ENCODE measurements around the gene MS4A12. TPM values are rescaled to one million over a fixed set of nuclear protein-coding genes. Genes with fewer than 3 reads are reported as not detected.

The MS4A12 gene, protein sequence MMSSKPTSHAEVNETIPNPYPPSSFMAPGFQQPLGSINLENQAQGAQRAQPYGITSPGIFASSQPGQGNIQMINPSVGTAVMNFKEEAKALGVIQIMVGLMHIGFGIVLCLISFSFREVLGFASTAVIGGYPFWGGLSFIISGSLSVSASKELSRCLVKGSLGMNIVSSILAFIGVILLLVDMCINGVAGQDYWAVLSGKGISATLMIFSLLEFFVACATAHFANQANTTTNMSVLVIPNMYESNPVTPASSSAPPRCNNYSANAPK
- not detected in 2 replicates for total RNA-seq (2011; cell fraction: chromatin; rRNA removed; ENCODE audit: low replicate concordance)
- not detected in 2 replicates for total RNA-seq (2011; cell fraction: nucleolus; rRNA removed)
- total RNA-seq (2011; cell fraction: nucleoplasm; rRNA removed) = not detected in 2 replicates
- total RNA-seq (2014; rRNA removed) = not detected in 2 replicates
- not detected in 2 replicates for total RNA-seq (2014; rRNA removed; fragmentation: Illumina TruSeq; extraction: Trizol)
- not detected in 2 replicates for total RNA-seq (2015; rRNA removed; fragmentation: Illumina TruSeq; extraction: Trizol)
- total RNA-seq (2021) = not detected in 2 replicates
- polyA plus RNA-seq (2011; rRNA removed) = not detected in 2 replicates
- polyA plus RNA-seq (2011; cell fraction: cytosol; rRNA removed) = not detected in 2 replicates
- not detected in 2 replicates for polyA plus RNA-seq (2011; cell fraction: nucleus; rRNA removed)
- not detected in 2 replicates for polyA plus RNA-seq (2012)
- not detected in 2 replicates for polyA plus RNA-seq (2014; fragmentation: Illumina TruSeq; extraction: Trizol)
- polyA plus RNA-seq (2014; fragmentation: Nextera tagmentation; extraction: Ambion mirVana) = not detected
- not detected in 2 replicates for polyA plus RNA-seq (2014; rRNA removed)
- polyA minus RNA-seq (2011; rRNA and poly(A)+ RNA removed) = not detected in 2 replicates
- polyA minus RNA-seq (2011; cell fraction: cytosol; rRNA and poly(A)+ RNA removed) = not detected in 2 replicates
- not detected in 2 replicates for polyA minus RNA-seq (2011; cell fraction: nucleus; rRNA and poly(A)+ RNA removed)
- not detected for Bru-seq, nascent RNA
- not detected for BruChase-seq, experiment 1, labeled RNA remaining after a 2-hour chase
- not detected for BruChase-seq, experiment 2, labeled RNA remaining after a 6-hour chase
- long read RNA-seq, experiment 1 = 0 reads
- long read RNA-seq, experiment 2 = 0 reads
- long read RNA-seq, experiment 3 = 0 reads

DNA sequence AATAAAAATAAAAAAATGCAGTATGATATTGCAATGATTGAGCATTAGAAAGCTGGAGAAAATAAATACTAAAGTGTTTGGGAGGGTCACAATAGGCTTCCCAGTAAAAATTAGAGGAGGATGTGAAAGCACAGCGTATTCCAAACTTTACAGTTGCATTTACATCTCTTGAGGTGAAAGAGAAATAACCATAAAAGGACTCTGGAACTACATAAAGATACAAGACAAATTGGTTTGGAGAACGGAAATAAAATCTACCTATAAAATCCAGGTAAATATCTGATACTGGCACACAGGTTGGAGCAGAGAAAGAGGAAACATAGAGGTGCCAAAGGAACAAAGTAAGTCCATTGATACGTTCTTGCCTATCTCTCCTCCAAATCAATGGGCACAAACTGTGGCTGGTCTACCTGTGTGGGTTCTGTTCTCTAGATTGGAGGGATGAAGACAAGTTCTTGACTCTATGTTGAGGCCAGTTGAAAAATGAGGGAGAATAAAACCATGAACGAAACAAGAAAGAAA lies at the start of gene MS4A12:
Gene MS4A12 (plus strand): TSS at position 291 of the 522 bp plus-strand sequence. CDS start 4,541 bp downstream, outside the sequence.
- ChIA-PET CTCF (ENCODE audit: low intra/inter-chr PET ratio) (no interaction called here), POLR2A (no interaction called here)
- in situ Hi-C loops (cut with MboI) = no loop called here
- no peaks in the 10 kb centered on the region for H3K4me1 ChIP-seq (replicated peaks in 1 of 2; ENCODE audit: control insufficient read depth in 2 of 2, insufficient read depth in 2 of 2, low read length in 2 of 2)
- ATAC-seq (no peak), DNase-seq (ENCODE audit: extremely low read depth in 1 of 4, low spot score in 3 of 4) (no peak), FAIRE-seq (no peak)
- WGBS (ENCODE audit: insufficient coverage, low coverage, missing lambda C conversion rate) = 2% methylated on average over 4 of the region's 4 CpGs
- H3K36me3 ChIP-seq (ENCODE audit: control insufficient read depth, insufficient read depth, low read length) = no peaks in the 10 kb centered on the region
- TF ChIP-seq CBFA2T2 (conservative IDR thresholded peaks at IDR 0.05) (no peak), SLC30A9 (CRISPR knock-in tag; IDR thresholded peaks at IDR 0.05) (no peak), ZNF239 (CRISPR knock-in tag; IDR thresholded peaks at IDR 0.05) (no peak), ZNF77 (CRISPR knock-in tag; IDR thresholded peaks at IDR 0.05) (no peak), ZKSCAN1 (IDR thresholded peaks at IDR 0.05; ENCODE audit: low read depth, low read length) (no peak), NEUROD1 (IDR thresholded peaks at IDR 0.05; ENCODE audit: borderline replicate concordance, low read depth, low read length, partially characterized antibody) (no peak), NR2C1 (IDR thresholded peaks at IDR 0.05) (no peak), NR2C1 (tag; IDR thresholded peaks at IDR 0.05) (no peak), KDM5B (IDR thresholded peaks at IDR 0.05; ENCODE audit: insufficient replicate concordance, low read depth, low read length) (no peak), CSDE1 (IDR thresholded peaks at IDR 0.05) (no peak), ZFPM2 (CRISPR knock-in tag; IDR thresholded peaks at IDR 0.05) (no peak), BHLHE40 (IDR thresholded peaks at IDR 0.05; ENCODE audit: low read length) (no peak), ZNF707 (CRISPR knock-in tag; conservative IDR thresholded peaks at IDR 0.05) (no peak), ZFX (CRISPR knock-in tag; IDR thresholded peaks at IDR 0.05) (no peak)
- TF ChIP-seq, protein P1, sequence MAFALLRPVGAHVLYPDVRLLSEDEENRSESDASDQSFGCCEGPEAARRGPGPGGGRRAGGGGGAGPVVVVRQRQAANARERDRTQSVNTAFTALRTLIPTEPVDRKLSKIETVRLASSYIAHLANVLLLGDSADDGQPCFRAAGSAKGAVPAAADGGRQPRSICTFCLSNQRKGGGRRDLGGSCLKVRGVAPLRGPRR (CRISPR knock-in tag; IDR thresholded peaks at IDR 0.05) = no peak
- no TSS peak for BruUV-seq (replicated peaks)
- no peaks in the 10 kb centered on the region for H3K9me3 ChIP-seq (replicated peaks; ENCODE audit: control insufficient read depth, insufficient read depth, low read depth, low read length)
- no peaks in the 10 kb centered on the region for H3K79me2 ChIP-seq (ENCODE audit: control insufficient read depth, insufficient read depth, low read length)
- H3K27me3 ChIP-seq (ENCODE audit: control insufficient read depth in 2 of 2, insufficient read depth in 2 of 2, low read length in 2 of 2) = peaks cover 0 to 5% of the 10 kb centered on the region in 2 experiments; a peak in 1 of 5 replicates
- no peak within 1 kb of the TSS for H2AFZ ChIP-seq (ENCODE audit: low read depth, low read length)
- no peak within 1 kb of the TSS for H3K9ac ChIP-seq (ENCODE audit: insufficient read depth in 1 of 2, low read depth in 2 of 2, low read length in 2 of 2)
- intact Hi-C loops (cut with micrococcal nuclease) = no loop called here
- no peaks in the 10 kb centered on the region for H3K9me1 ChIP-seq (ENCODE audit: control insufficient read depth, insufficient read depth, low read length)
- H3K4me3 ChIP-seq = no peak within 1 kb of the TSS
- H4K20me1 ChIP-seq (replicated peaks; ENCODE audit: control insufficient read depth, insufficient read depth, low read length) = no peaks in the 10 kb centered on the region
- no peak within 1 kb of the TSS for H3K27ac ChIP-seq (ENCODE audit: extremely low read depth, low read depth, low read length)
- H3K4me2 ChIP-seq (ENCODE audit: insufficient read depth, low read length) = no peak within 1 kb of the TSS

Measured in K562 (cell line).